ENCODE results near the gene TNS1. TPM values are rescaled to one million over a fixed set of nuclear protein-coding genes. Genes with fewer than 3 reads are reported as not detected.

Gene TNS1
- total RNA-seq, 1 donor from 2014 or later = 11.6 TPM

GRCh38 chr2:217831306-217831705 lies 171.5 kb downstream of the TNS1 start:
- no peak for DNase-seq (ENCODE audit: low spot score)
- Mint-ChIP-seq H3K4me1 (ENCODE audit: unreplicated experiment) (peaks cover 9% of the 10 kb centered on the region), H3K4me3 (ENCODE audit: unreplicated experiment) (no peak overlapping the region), H3K9me3 (ENCODE audit: unreplicated experiment) (no peaks in the 10 kb centered on the region), H3K27ac (ENCODE audit: unreplicated experiment) (no peak overlapping the region), H3K36me3 (ENCODE audit: low read depth, unreplicated experiment) (peaks cover 16% of the 10 kb centered on the region), H3K27me3 (ENCODE audit: unreplicated experiment) (peaks cover 13% of the 10 kb centered on the region)
- no peak for TF ChIP-seq CTCF (IDR thresholded peaks at IDR 0.05; ENCODE audit: unreplicated experiment)

GRCh38 chr2:217830807-217831206 lies 172.0 kb downstream of the TNS1 start:
- no peak for DNase-seq (ENCODE audit: low spot score)
- peaks cover 12% of the 10 kb centered on the region for H3K27me3 Mint-ChIP-seq (ENCODE audit: unreplicated experiment)
- H3K4me1 Mint-ChIP-seq (ENCODE audit: unreplicated experiment) = peaks cover 12% of the 10 kb centered on the region
- H3K9me3 Mint-ChIP-seq (ENCODE audit: unreplicated experiment) = no peaks in the 10 kb centered on the region
- peaks cover 16% of the 10 kb centered on the region for H3K36me3 Mint-ChIP-seq (ENCODE audit: low read depth, unreplicated experiment)
- TF ChIP-seq CTCF (IDR thresholded peaks at IDR 0.05; ENCODE audit: unreplicated experiment) = no peak
- no peak overlapping the region for H3K4me3 Mint-ChIP-seq (ENCODE audit: unreplicated experiment)
- no peak overlapping the region for H3K27ac Mint-ChIP-seq (ENCODE audit: unreplicated experiment)

GRCh38 chr2:217830061-217830460 lies 172.7 kb downstream of the TNS1 start:
- no peaks in the 10 kb centered on the region for H3K9me3 Mint-ChIP-seq (ENCODE audit: unreplicated experiment)
- no peak for TF ChIP-seq CTCF (IDR thresholded peaks at IDR 0.05; ENCODE audit: unreplicated experiment)
- H3K27ac Mint-ChIP-seq (ENCODE audit: unreplicated experiment) = no peak overlapping the region
- H3K27me3 Mint-ChIP-seq (ENCODE audit: unreplicated experiment) = peaks cover 14% of the 10 kb centered on the region
- no peak overlapping the region for H3K4me3 Mint-ChIP-seq (ENCODE audit: unreplicated experiment)
- peaks cover 11% of the 10 kb centered on the region for H3K36me3 Mint-ChIP-seq (ENCODE audit: low read depth, unreplicated experiment)
- H3K4me1 Mint-ChIP-seq (ENCODE audit: unreplicated experiment) = peaks cover 12% of the 10 kb centered on the region
- no peak for DNase-seq (ENCODE audit: low spot score)

GRCh38 chr2:217829420-217829819 lies 173.4 kb downstream of the TNS1 start:
- no peaks in the 10 kb centered on the region for H3K9me3 Mint-ChIP-seq (ENCODE audit: unreplicated experiment)
- DNase-seq (ENCODE audit: low spot score) = no peak
- H3K27me3 Mint-ChIP-seq (ENCODE audit: unreplicated experiment) = peaks cover 11% of the 10 kb centered on the region
- H3K4me3 Mint-ChIP-seq (ENCODE audit: unreplicated experiment) = no peak overlapping the region
- H3K27ac Mint-ChIP-seq (ENCODE audit: unreplicated experiment) = no peak overlapping the region
- no peak for TF ChIP-seq CTCF (IDR thresholded peaks at IDR 0.05; ENCODE audit: unreplicated experiment)
- H3K4me1 Mint-ChIP-seq (ENCODE audit: unreplicated experiment) = peaks cover 12% of the 10 kb centered on the region
- H3K36me3 Mint-ChIP-seq (ENCODE audit: low read depth, unreplicated experiment) = peaks cover 6% of the 10 kb centered on the region

- DNase-seq (ENCODE audit: low spot score) = no peak
- no peak for TF ChIP-seq CTCF (IDR thresholded peaks at IDR 0.05; ENCODE audit: unreplicated experiment)
- H3K36me3 Mint-ChIP-seq (ENCODE audit: low read depth, unreplicated experiment) = peaks cover 3% of the 10 kb centered on the region
- H3K4me3 Mint-ChIP-seq (ENCODE audit: unreplicated experiment) = no peak overlapping the region
- H3K4me1 Mint-ChIP-seq (ENCODE audit: unreplicated experiment) = peaks cover 12% of the 10 kb centered on the region
- H3K27me3 Mint-ChIP-seq (ENCODE audit: unreplicated experiment) = peaks cover 10% of the 10 kb centered on the region
- no peak overlapping the region for H3K27ac Mint-ChIP-seq (ENCODE audit: unreplicated experiment)
- H3K9me3 Mint-ChIP-seq (ENCODE audit: unreplicated experiment) = no peaks in the 10 kb centered on the region
Observed at GRCh38 chr2:217828336-217828735, 174.5 kb downstream of the TNS1 start.

All from endothelial cell (in vitro differentiated cells).